HG03045 (cell line): Measurements from ENCODE around the gene FEM1A.
"Not testable (repeated sequence)": the region's sequence is repeated elsewhere in the genome, so short reads cannot be mapped to it uniquely, and the experiment has no call there.

Source experiments
- ATAC-seq: cut with Tn5 transposase; IDR thresholded peaks from one replicate; pipeline ENCODE4 v1.9.1; 2021; ENCODE audit warnings: mild to moderate bottlenecking, moderate library complexity; ENCODE audit not compliant: unreplicated experiment

FEM1A gene

DNA sequence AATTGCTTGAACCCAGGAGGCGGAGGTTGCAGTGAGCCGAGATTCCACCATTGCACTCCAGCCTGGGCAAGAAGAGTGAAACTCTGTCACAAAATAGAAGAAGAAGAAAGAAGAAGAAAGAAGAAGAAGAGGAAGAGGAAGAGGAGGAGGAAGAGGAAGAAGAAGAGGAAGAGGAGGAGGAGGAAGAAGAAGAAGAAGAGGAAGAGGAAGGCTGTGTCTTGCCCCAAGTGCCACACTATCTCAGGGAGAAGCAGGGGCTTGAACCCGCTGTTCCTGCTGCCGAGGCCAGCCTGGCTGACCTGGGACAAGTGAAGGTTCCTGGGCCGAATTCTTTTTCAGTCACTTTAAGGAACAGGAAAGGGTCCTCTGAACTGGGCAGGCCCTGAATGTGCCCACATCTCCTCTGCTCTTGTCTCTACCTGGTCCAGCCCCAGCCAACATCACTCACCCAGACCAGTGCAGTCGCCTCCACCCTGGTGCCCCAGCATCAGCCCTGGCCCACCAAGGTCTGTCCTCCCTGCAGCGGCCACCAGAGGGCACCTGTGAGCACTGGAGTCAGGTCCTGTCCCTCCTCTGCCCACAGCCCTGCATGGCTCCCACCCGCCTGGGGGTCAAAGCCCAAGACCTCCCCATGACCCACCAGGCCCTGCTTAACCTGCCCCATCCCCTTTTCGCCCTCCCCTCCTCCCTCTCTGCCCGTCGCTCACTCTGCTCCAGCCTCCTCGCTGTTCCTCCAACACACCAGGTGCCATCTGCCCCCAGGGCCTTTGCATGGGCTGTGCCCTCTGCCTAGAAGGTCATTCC, 20.0 kb downstream of the FEM1A start:
- ATAC-seq = no peak

DNA sequence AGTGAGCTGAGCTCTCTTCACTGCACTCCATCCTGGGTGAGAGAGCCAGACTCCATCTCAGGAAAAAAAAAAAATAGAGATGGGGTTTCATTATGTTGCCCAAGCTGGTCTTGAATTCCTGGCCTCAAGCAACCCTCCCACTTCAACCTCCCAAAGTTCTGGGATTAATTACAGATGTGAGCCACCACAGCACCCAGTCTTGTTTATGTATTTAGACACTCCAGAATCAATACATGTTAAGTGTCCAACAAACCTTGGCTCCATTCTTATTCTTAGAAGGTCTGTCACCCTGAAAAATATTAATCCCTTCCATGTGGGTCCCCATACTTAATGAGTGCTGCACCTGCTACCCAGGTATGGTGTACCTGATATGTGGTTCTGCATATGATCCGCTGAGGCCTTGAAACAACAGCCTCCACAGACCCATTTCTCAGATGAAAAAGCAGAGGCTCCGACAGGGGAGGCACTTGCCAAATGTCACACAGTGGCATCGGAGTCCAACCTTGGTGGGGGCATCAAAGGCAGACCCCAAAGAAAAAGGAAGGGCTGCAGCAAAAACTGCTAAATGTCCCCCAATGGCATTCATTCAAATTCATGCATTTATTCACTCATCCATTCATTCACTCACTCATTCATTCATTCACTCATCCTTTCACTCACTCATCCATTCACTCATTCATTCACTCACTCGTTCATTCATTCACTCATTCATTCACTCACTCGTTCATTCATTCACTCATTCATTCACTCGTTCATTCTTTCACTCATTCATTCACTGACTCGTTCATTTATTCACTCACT, 23.3 kb downstream of the FEM1A start:
- no peak for ATAC-seq

DNA sequence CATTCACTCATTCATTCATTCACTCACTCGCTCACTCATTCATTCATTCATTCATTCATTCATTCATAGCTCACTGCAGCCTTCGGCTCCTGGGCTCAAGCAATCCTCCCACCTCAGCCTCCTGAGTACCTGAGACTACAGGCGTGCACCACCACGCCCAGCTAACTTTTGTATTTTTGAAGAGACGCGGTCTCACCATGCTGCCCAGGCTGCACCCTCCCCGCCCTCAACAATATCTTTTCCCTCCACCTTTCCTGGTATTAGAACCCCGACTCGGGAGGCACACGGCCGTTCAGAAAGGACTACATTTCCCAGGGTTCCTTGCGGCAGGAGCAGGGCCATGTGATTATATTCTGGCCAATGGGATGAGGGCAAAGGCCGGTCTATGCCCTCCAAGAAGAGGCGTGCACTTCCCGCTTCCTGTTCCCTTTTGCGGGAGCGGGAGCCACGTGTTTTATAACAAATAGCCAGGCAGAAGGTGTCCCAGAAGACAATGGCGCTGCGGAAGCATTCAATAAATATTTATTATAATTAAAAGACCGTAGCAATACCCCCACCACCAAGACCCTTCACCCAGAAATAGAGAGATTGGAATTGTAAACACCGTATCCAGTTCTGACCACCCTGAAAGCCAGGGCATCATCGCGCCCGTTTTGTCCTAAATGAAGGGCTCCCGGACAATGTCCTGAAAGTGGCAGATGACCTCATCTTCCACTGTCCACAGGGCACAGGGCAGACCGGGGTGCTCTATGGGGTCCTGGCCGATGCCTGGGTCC, 24.1 kb downstream of the FEM1A start:
- ATAC-seq = no peak

DNA sequence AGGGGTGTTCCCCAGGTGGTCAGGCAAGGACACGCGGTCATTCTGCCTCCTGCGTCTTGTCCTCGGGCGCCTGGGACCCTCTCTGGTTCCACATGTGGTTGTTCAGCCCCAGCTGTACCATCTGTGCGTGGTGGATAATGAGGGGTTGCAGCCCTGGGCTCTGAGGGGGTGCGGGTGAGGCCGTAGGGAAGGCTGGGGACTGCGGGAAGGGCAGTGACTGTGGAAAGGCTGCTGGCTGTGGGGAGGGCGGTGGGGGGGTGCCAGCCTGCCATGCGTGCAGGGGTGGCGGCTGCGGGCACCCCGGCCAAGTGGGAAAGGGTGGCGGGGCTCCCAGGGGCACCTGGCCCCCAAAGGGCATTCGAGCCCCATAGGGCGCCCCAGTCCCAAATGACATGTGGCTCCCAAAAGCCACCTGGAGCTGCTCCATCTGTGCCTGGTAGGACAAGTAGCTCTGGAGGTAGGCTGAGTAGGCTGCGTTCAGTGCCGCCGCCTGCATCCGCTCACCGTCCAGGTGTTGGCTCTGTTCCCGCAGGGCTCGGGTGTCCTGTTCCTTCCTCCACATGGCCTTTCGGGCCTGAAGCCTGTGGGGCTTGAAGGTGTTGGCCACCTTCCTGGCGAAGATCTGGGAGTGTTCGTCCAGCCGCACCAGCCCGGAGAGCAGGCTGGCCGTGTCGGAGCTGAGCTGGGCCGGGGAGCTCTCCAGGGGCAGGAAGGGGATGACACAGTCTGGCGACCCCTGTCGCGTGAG, 24.8 kb downstream of the FEM1A start:
- no peak for ATAC-seq

- ATAC-seq = no peak
Measured at GRCh38 chr19:4816950-4817278, 25.4 kb downstream of the FEM1A start.

DNA sequence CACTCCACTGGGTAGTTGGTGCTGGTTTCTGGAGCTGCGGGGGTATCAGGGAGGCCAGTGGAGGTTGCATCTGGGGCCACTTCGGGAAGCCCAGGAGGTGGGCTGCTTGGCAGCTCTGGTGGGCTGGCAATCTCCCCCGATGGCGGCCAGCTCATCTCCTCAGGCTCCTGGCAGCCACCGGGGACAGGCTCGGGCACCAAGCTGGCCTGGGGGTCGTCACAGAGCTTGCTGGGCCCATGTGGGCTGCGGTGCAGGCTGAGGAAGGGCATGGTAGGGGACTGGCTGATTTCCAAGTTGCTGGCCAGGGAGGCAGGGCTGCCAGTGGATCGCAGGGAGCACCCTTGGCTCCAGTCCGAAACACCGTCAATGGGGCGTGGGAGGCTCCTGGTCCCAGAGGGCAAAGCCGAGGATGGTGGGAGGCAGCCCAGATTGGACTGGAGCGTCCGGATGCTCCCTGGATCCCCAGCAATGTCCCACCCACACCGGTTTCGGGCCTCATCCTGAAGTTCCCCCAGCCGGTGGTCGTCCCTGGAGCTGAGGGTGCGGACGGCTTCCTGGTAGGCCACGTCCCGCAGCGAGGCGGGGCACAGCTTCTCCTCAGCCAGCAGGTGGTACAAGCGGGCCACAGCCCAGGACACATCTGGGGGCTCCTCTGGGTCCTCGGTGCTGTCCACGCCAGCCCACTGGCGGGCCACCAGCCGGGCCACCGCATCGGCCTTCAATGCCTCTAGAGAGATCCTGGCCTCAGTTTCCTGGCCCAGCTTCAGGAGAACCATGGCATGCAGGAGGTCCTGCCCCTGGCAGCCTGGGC, 26.1 kb downstream of the FEM1A start:
- ATAC-seq = no peak

GRCh38 chr19:4821265-4821664, 29.7 kb downstream of the FEM1A start:
- no peak for ATAC-seq

DNA sequence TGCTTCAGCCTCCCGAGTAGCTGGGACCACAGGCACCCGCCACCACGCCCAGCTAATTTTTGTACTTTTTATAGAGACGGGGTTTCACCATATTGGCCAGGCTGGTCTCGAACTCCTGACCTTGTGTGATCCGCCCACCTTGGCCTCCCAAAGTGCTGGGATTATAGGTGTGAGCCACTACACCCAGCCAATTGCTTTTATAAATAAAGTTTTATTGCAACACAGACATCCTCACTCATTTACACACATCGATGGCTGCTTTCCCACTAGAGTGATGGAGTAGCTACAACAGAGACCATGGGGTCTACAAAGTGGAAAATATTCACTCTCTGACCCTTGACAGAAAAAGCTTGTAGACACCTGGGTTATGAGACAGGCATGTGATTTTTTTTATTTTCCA, 30.8 kb downstream of the FEM1A start:
- ATAC-seq = not testable (repeated sequence)

GRCh38 chr19:4823577-4823976, 32.0 kb downstream of the FEM1A start:
- ATAC-seq = no peak

GRCh38 chr19:4829001-4829712, 37.6 kb downstream of the FEM1A start:
- ATAC-seq = no peak

GRCh38 chr19:4830332-4830731, 38.8 kb downstream of the FEM1A start:
- ATAC-seq = no peak

- no peak for ATAC-seq
Measured at GRCh38 chr19:4830768-4831265, 39.3 kb downstream of the FEM1A start.

DNA sequence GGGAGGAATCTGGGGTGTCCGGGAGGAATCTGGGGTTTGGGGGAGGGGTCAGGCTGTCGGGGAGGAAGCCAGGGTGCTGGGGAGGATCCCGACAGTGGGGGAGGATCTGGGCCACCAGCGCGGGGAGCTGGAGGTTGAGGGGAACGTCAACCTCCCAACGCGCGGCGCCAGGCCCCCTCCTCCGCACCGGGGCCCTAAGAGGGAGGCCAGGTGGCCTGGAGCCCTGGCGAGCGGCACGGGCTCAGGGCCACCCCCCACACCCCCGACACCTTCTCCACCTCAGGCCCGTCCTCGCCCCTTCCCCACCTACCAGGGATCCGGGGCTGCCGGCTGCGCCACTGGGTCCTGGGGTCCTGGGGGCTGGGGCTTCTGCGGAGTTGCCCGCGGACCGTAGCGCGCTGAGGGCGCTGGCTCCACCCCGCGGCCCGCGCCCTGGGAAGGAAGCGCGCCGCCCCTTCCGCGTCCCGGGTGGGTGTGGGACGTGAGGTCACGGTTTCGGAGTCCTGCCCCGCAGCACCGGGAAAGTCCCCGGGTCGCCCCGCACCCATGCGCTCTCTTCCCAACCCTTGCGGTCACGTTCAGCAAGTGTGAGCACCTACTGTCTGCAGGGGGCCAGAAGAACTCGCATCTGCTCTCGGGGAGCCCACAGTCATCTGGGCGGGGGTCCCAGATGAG, 39.9 kb downstream of the FEM1A start, which contains the start of gene TICAM1:
TICAM1 (minus strand) TSS at position 409 of the 675 bp plus-strand sequence. CDS start 13,335 bp downstream, outside the sequence.
- peak; percentile 76 for ATAC-seq

DNA sequence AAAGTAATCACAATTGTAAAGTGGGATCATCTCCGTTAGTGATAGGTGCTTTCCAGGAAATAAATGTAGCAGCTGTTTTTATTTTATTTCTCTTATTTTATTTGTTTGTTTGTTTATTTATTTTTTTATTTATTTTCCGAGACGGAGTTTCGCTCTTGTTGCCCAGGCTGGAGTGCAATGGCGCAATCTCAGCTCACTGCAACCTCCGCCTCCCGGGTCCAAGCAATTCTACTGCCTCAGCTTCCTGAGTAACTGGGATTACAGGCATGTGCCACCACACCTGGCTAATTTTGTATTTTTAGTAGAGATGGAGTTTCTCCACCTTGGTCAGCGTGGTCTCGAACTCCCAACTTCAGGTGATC, 40.4 kb downstream of the FEM1A start:
- ATAC-seq = not testable (repeated sequence)

DNA sequence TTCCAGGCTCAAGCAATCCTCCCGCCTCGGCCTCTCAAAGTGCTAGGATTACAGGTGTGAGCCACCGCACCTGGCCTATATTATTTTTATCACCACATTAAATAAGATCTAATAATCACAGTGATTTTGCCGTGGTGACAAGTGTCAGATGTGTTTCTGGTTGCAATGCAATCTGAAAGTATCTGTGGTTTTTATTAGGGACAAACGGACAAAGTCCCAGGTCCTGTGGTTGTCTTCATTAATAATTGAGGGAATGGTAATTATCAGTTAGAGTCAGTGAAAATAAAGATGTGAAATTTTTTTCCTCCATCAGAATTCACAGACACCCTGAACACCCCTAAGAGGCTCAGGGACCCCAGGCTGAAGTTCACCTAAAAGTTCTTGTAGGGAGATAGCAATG, 41.2 kb downstream of the FEM1A start:
- no peak for ATAC-seq

DNA sequence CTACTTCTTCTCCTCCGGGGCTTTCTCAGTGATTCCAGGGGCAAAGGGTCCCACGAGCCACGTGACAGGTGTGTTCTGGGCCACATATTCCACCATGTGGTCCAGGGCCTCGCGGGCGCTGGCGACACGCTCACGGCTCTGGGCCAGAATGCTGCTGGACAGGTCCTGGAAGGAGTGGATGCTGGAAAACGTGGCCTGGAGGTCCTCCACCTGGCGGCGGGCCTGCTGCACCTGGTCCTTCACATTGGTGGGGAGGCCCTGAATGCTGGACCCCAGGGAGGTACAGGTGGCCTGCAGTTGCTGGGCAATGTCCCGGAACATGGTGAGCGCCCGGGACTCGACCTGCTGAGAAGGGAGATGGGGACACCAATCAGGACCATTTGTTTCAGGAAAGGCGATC, 47.7 kb downstream of the FEM1A start:
- ATAC-seq = no peak

DNA sequence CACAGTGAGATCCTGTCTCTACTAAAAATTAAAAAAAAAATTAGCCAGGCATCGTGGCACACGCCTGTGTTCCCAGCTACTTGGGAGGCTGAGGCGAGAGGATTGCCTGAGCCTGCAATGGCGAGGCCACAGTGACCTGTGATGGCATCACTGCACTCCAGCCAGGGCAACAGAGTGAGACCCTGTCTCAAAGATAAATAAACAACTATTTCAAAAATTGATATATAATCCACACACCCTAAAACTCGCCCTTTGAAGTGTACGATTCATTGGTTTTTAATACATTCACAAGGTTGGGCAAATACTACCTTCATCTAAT, 52.1 kb downstream of the FEM1A start:
- no peak for ATAC-seq

DNA sequence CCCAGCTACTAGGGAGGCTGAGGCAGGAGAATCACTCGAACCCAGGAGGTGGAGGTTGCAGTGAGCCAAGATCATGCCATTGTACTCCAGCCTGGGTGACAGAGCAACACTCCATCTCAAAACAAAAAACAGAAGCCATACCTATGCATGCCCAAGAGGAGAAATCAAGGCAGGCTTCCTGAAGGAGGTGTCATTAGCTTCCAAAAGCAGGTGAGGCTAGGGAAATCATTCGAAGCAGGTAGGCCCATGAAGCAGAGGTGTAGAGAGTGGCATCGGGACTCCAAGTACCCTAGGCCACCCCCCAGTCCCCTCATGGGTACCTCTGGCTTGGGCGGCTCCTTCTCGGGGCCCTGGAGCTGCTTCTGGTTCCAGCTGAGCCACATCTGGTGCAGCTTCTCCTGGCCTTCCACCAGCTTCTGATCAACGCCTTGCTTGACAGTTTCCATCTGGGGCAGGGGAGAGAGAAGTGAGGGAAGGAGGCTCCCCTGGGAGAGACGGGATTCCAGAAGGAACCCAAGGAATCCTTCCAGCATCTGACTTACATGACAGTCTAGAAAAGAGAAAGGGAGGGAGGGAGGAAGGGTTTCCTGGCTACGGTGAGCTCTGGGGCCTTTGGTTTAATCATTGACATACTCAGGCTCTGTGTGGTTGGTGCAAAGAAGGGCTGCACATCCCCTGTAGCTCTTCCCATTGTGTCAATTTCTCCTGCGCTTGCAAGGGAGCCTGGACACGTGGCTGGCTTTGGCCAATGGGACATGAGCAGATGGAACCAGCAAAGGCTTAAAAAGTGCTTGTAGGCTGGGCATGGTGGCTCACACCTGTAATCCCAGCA, 53.0 kb downstream of the FEM1A start:
- ATAC-seq = no peak
